ENCODE measurements around the gene AARS2. TPM values are rescaled to one million over a fixed set of nuclear protein-coding genes. Genes with fewer than 3 reads are reported as not detected.
"Not testable (repeated sequence)": the region's sequence is repeated elsewhere in the genome, so short reads cannot be mapped to it uniquely, and the experiment has no call there.

The AARS2 gene
- polyA plus RNA-seq, 1 experiment = 7.3 TPM

GRCh38 chr6:44353336-44353735 is 40.2 kb upstream of the AARS2 start:
- DNase-seq (ENCODE audit: low read depth) = no peak
- Histone ChIP-seq H3K36me3 (ENCODE audit: control insufficient read depth, insufficient read depth, low read length) (no peaks in the 10 kb centered on the region), H3K4me3 (ENCODE audit: low read depth, low read length) (no peak overlapping the region), H3K27me3 (ENCODE audit: control insufficient read depth, insufficient read depth, low read length) (peaks cover 6% of the 10 kb centered on the region)
- TF ChIP-seq CTCF (IDR thresholded peaks at IDR 0.05; ENCODE audit: insufficient read depth, low read depth, low read length) = no peak
- ChIA-PET POLR2A (no interaction called here), CTCF (no interaction called here)

GRCh38 chr6:44352259-44352658 is 39.1 kb upstream of the AARS2 start:
- H3K27me3 ChIP-seq (ENCODE audit: control insufficient read depth, insufficient read depth, low read length) = peaks cover 3% of the 10 kb centered on the region
- H3K4me3 ChIP-seq (ENCODE audit: low read depth, low read length) = no peak overlapping the region
- no peak for TF ChIP-seq CTCF (IDR thresholded peaks at IDR 0.05; ENCODE audit: insufficient read depth, low read depth, low read length)
- CTCF ChIA-PET = interaction anchor here (1.2 kb wide), 2 partner anchors 14 to 84 kb away, joined by 4 to 6 read pairs; no protein-coding TSS in a partner anchor
- H3K36me3 ChIP-seq (ENCODE audit: control insufficient read depth, insufficient read depth, low read length) = no peaks in the 10 kb centered on the region
- POLR2A ChIA-PET = interaction anchor here (0.6 kb wide), 1 partner anchor 9 kb away, joined by 3 read pairs; no protein-coding TSS in a partner anchor
- no peak for DNase-seq (ENCODE audit: low read depth)

GRCh38 chr6:44350650-44350994 is 37.5 kb upstream of the AARS2 start:
- CTCF ChIA-PET; H3K36me3 ChIP-seq (ENCODE audit: control insufficient read depth, insufficient read depth, low read length); DNase-seq (ENCODE audit: low read depth); POLR2A ChIA-PET; H3K27me3 ChIP-seq (ENCODE audit: control insufficient read depth, insufficient read depth, low read length); H3K4me3 ChIP-seq (ENCODE audit: low read depth, low read length): not testable (repeated sequence)

DNA sequence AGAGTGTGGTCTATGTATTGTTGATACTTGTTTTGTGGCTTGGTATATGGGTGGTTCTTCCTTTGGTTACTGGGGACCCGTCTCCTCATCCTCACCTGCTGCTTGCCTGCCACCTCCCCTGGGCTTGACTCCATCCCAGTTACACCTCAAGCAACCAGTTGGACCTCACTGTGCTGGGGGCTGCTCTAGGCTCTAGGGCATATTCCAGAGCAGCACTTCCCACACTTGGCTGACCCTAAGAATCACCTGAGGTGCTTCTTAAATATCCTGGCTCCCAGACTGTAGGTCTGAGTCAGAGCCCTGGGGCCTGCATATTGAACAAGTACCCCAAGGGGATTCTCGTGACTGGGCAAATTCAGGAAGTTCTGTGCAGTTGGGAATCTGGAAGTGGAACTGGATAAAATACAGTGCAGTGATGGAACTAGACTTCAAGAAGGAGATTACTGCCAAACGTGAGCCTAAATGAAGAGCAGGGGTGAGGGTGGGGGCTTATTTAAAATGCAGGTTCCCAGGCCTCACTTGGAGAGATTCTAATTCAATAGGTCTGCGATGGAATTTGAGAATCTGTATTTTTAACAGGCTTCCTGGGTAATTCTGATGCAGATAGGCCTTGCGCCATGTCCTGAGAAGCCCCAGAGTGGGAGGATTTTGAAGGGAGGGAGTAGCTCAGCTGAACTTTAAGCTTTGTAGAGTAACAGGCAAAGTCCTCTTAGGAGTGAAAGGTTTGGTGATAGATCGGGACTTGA is 36.9 kb upstream of the AARS2 start:
- no peak overlapping the region for H3K4me3 ChIP-seq (ENCODE audit: low read depth, low read length)
- H3K27me3 ChIP-seq (ENCODE audit: control insufficient read depth, insufficient read depth, low read length) = peaks cover 3% of the 10 kb centered on the region
- no peak for TF ChIP-seq CTCF (IDR thresholded peaks at IDR 0.05; ENCODE audit: insufficient read depth, low read depth, low read length)
- POLR2A ChIA-PET = no interaction called here
- DNase-seq (ENCODE audit: low read depth) = no peak
- no peaks in the 10 kb centered on the region for H3K36me3 ChIP-seq (ENCODE audit: control insufficient read depth, insufficient read depth, low read length)
- CTCF ChIA-PET = no interaction called here

GRCh38 chr6:44346818-44347217 is 33.7 kb upstream of the AARS2 start:
- H3K36me3 ChIP-seq (ENCODE audit: control insufficient read depth, insufficient read depth, low read length); DNase-seq (ENCODE audit: low read depth); POLR2A ChIA-PET; H3K4me3 ChIP-seq (ENCODE audit: low read depth, low read length): not testable (repeated sequence)
- peaks cover 19% of the 10 kb centered on the region for H3K27me3 ChIP-seq (ENCODE audit: control insufficient read depth, insufficient read depth, low read length)
- CTCF ChIA-PET = interaction anchor here (1.1 to 1.4 kb wide), 4 partner anchors 9 to 78 kb away, joined by 3 to 6 read pairs (median 4); no protein-coding TSS in a partner anchor

DNA sequence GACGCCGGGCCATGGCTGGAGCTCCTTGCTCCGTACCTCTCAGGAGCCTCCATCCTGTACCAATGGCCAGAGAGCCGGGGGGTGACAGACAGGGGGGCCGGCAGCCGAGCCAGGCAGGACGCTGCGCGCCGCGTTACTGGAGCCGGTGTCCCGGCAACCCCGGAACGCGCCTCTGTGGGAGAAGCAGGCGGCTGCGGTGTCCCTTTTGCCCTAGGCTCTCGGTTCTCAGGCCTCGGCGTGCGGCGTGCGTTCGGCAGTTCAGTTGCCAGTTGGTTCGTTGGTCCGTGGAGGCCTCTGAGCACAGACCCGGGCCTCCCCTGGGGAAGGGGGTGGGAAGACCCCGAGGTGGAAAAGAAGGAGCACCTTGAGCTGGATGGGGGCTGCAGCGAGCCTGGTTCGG is 29.3 kb upstream of the AARS2 start, which contains the start of gene SPATS1:
Gene SPATS1 (plus strand): TSS at position 162 of the 400 bp plus-strand sequence. CDS start 446 bp downstream, outside the sequence.
- Histone ChIP-seq H3K4me3 (ENCODE audit: low read depth, low read length) (no peak within 1 kb of the TSS), H3K27me3 (ENCODE audit: control insufficient read depth, insufficient read depth, low read length) (peaks cover 22% of the 10 kb centered on the region), H3K36me3 (ENCODE audit: control insufficient read depth, insufficient read depth, low read length) (no peaks in the 10 kb centered on the region)
- TF ChIP-seq CTCF (IDR thresholded peaks at IDR 0.05; ENCODE audit: insufficient read depth, low read depth, low read length) = no peak
- ChIA-PET POLR2A (no interaction called here), CTCF (interaction anchor here (0.7 to 1.8 kb wide), 7 partner anchors 10 to 292 kb away, joined by 3 to 6 read pairs (median 3); partner anchors contain the start of gene AARS2)
- DNase-seq (ENCODE audit: low read depth) = no peak
